DOHH2 (cell line): ENCODE data around the gene SPATA25.

Experiments used
- H3F3A ChIP-seq: fragments of 200-600 bp; sonication (generic), shearing (Covaris generic); 2 replicates; pipeline ENCODE4 v1.6.0; 2016; ENCODE audit warnings: antibody characterized with exemption, mild to moderate bottlenecking; ENCODE audit not compliant: control insufficient read depth, insufficient read depth
- H3K27ac ChIP-seq: fragments of 200-600 bp; sonication (generic); 2 replicates; pipeline ENCODE4 v1.5.1; 2014; ENCODE audit warnings: low read depth, mild to moderate bottlenecking, low read length, moderate library complexity
- H3K27me3 ChIP-seq: fragments of 200-600 bp; sonication (generic); 2 replicates; pipeline ENCODE4 v1.6.1; 2014; ENCODE audit warnings: mild to moderate bottlenecking, low read length, mixed read lengths; ENCODE audit not compliant: control insufficient read depth
- H3K36me3 ChIP-seq: fragments of 200-600 bp; sonication (generic); 2 replicates; pipeline ENCODE4 v1.6.1; 2014; ENCODE audit warnings: mild to moderate bottlenecking, low read length, moderate library complexity, mixed read lengths; ENCODE audit not compliant: control insufficient read depth
- H3K4me1 ChIP-seq: fragments of 200-600 bp; sonication (generic); 2 replicates; pipeline ENCODE4 v1.6.1; 2014; ENCODE audit warnings: mild to moderate bottlenecking, low read length, mixed read lengths; ENCODE audit not compliant: control insufficient read depth
- H3K4me2 ChIP-seq: fragments of 200-600 bp; sonication (generic); 2 replicates; pipeline ENCODE4 v1.6.0; 2014; ENCODE audit warnings: mild to moderate bottlenecking, low read length, moderate library complexity
- H3K4me3 ChIP-seq: fragments of 200-600 bp; sonication (generic); 2 replicates; pipeline ENCODE4 v1.5.1; 2014; ENCODE audit warnings: mild to moderate bottlenecking, low read length, mixed read lengths
- H3K79me2 ChIP-seq: fragments of 200-600 bp; sonication (generic); 2 replicates; pipeline ENCODE4 v1.6.1; 2014; ENCODE audit warnings: mild to moderate bottlenecking, low read length, mixed read lengths; ENCODE audit not compliant: control insufficient read depth
- H3K9me2 ChIP-seq: fragments of 200-600 bp; sonication (generic); replicated peaks from 2 replicates; pipeline ENCODE4 v1.6.1; 2014; ENCODE audit warnings: mild to moderate bottlenecking, low read length, mixed read lengths; ENCODE audit not compliant: control insufficient read depth
- H3K9me3 ChIP-seq: fragments of 200-600 bp; sonication (generic); 2 replicates; pipeline ENCODE4 v1.6.1; 2014; ENCODE audit warnings: antibody characterized with exemption, low read length, mixed read lengths; ENCODE audit not compliant: control insufficient read depth, insufficient read depth
- H4K20me1 ChIP-seq: fragments of 200-600 bp; sonication (generic); 2 replicates; pipeline ENCODE4 v1.6.0; 2014; ENCODE audit warnings: low read depth, mild to moderate bottlenecking, antibody characterized with exemption, low read length, moderate library complexity; ENCODE audit not compliant: control insufficient read depth, insufficient read depth
- CTCF ChIP-seq: fragments of 200-600 bp; sonication (generic); IDR thresholded peaks from one replicate; pipeline ENCODE4 v1.5.1; 2014; ENCODE audit warnings: antibody characterized with exemption, mild to moderate bottlenecking, low read depth, low read length; ENCODE audit not compliant: poor library complexity, severe bottlenecking
- EZH2phosphoT487 ChIP-seq: fragments of 200-600 bp; sonication (generic); IDR thresholded peaks from 2 replicates; pipeline ENCODE4 v1.6.1; 2017; ENCODE audit warnings: borderline replicate concordance, mild to moderate bottlenecking, antibody characterized with exemption, low read length, moderate library complexity, mixed read lengths

SPATA25 gene

GRCh38 chr20:45921337-45922189 is 34.1 kb upstream of the SPATA25 start:
- no peak overlapping the region for H3K4me3 ChIP-seq
- H3K27me3 ChIP-seq = peaks cover 12% of the 10 kb centered on the region
- H3K4me2 ChIP-seq = no peak overlapping the region
- H3K79me2 ChIP-seq = no peaks in the 10 kb centered on the region
- H3F3A ChIP-seq = no peaks in the 10 kb centered on the region
- H3K9me3 ChIP-seq = no peaks in the 10 kb centered on the region
- TF ChIP-seq EZH2phosphoT487 = no peak
- TF ChIP-seq CTCF = no peak
- H4K20me1 ChIP-seq = no peaks in the 10 kb centered on the region
- H3K27ac ChIP-seq = no peak overlapping the region
- H3K4me1 ChIP-seq = no peaks in the 10 kb centered on the region
- H3K36me3 ChIP-seq = no peaks in the 10 kb centered on the region
- no peaks in the 10 kb centered on the region for H3K9me2 ChIP-seq

GRCh38 chr20:45920462-45921336 is 33.3 kb upstream of the SPATA25 start:
- Histone ChIP-seq H3F3A (no peaks in the 10 kb centered on the region), H3K4me2 (no peak overlapping the region), H3K4me3 (no peak overlapping the region), H3K79me2 (no peaks in the 10 kb centered on the region), H3K36me3 (no peaks in the 10 kb centered on the region), H3K9me3 (no peaks in the 10 kb centered on the region), H3K27ac (no peak overlapping the region), H4K20me1 (no peaks in the 10 kb centered on the region), H3K27me3 (peaks cover 15% of the 10 kb centered on the region), H3K4me1 (no peaks in the 10 kb centered on the region), H3K9me2 (no peaks in the 10 kb centered on the region)
- TF ChIP-seq CTCF (no peak), EZH2phosphoT487 (no peak)

GRCh38 chr20:45919542-45920399 is 32.3 kb upstream of the SPATA25 start:
- Histone ChIP-seq H3K4me3 (no peak overlapping the region), H3K27me3 (peaks cover 15% of the 10 kb centered on the region), H3K27ac (no peak overlapping the region), H3K4me2 (no peak overlapping the region), H3K9me2 (no peaks in the 10 kb centered on the region), H3K4me1 (no peaks in the 10 kb centered on the region), H3K79me2 (no peaks in the 10 kb centered on the region), H3F3A (no peaks in the 10 kb centered on the region), H3K9me3 (no peaks in the 10 kb centered on the region), H4K20me1 (no peaks in the 10 kb centered on the region), H3K36me3 (no peaks in the 10 kb centered on the region)
- TF ChIP-seq EZH2phosphoT487 (no peak), CTCF (no peak)
